Gastroesophageal sphincter (tissue), 4 donors: Measurements from ENCODE around the gene INTS12. TPM values are rescaled to one million over a fixed set of nuclear protein-coding genes. Genes with fewer than 3 reads are reported as not detected.

ENCODE experiments used
- ATAC-seq: fragments of 150-250 bp; one replicate; pipeline ENCODE4 v1.9.1; 2016; ENCODE audit warnings: mild to moderate bottlenecking, moderate library complexity
- H3K27ac ChIP-seq, 4 donors: fragments of 200-600 bp; sonication (generic) in 3 of 4; 1 replicate in 3 of 4; 2 replicates in 1 of 4; pipeline ENCODE4 v1.5.1; 2016 to 2019
- H3K27me3 ChIP-seq: fragments of 200-600 bp; sonication (generic); one replicate; pipeline ENCODE4 v1.5.1; 2019
- H3K36me3 ChIP-seq, 2 donors: fragments of 200-600 bp; sonication (generic); one replicate each; pipeline ENCODE4 v1.5.1; 2019; ENCODE audit warnings: control low read depth in 1 of 2
- H3K4me1 ChIP-seq, 3 donors: fragments of 200-600 bp; sonication (generic); 1 replicate in 2 of 3; 2 replicates in 1 of 3; pipeline ENCODE4 v1.5.1; 2016 to 2019; ENCODE audit warnings: control low read depth in 2 of 3
- H3K4me3 ChIP-seq, 2 donors: fragments of 200-600 bp; sonication (generic); one replicate each; pipeline ENCODE4 v1.5.1; 2019; ENCODE audit warnings: mild to moderate bottlenecking in 1 of 2, moderate library complexity in 1 of 2
- H3K9me3 ChIP-seq, 3 donors: fragments of 200-600 bp; sonication (generic); one replicate each; pipeline ENCODE4 v1.5.1; 2017 to 2019; ENCODE audit warnings: control low read depth in 2 of 3
- CTCF ChIP-seq, 4 experiments: fragments of 200-600 bp in 2 of 4; fragments of 450-650 bp in 2 of 4; sonication (generic) in 1 of 4; IDR thresholded peaks; one replicate each; pipeline ENCODE4 v1.5.1; 2017 to 2019; ENCODE audit warnings: antibody characterized with exemption in 4 of 4, mild to moderate bottlenecking in 2 of 4, moderate library complexity in 2 of 4
- EP300 ChIP-seq: sonication (generic); formaldehyde crosslinking; IDR thresholded peaks from one replicate; pipeline ENCODE4 v1.6.1; 2017; ENCODE audit warnings: antibody characterized with exemption, mild to moderate bottlenecking
- POLR2A ChIP-seq, 2 donors: fragments of 450-650 bp; IDR thresholded peaks; one replicate each; pipeline ENCODE4 v1.6.1; 2017; ENCODE audit warnings: antibody characterized with exemption in 2 of 2, mild to moderate bottlenecking in 2 of 2, moderate library complexity in 1 of 2
- POLR2AphosphoS5 ChIP-seq: sonication (generic); formaldehyde crosslinking; IDR thresholded peaks from one replicate; pipeline ENCODE4 v1.6.1; 2017; ENCODE audit warnings: antibody characterized with exemption
- WGBS, 2 donors: methylation state at CpG; one replicate each; pipeline ENCODE4 v1.1.5; 2018; ENCODE audit warnings: low coverage in 1 of 2; 5-methylcytosine and 5-hydroxymethylcytosine counted together
- total RNA-seq, 4 donors: library from RNA; depleted of rRNA; stranded (reverse); fragments of >200 nt; gene quantifications; one replicate each; pipeline ENCODE4 v1.1.0, GENCODE V29; 2016

Gene INTS12, protein sequence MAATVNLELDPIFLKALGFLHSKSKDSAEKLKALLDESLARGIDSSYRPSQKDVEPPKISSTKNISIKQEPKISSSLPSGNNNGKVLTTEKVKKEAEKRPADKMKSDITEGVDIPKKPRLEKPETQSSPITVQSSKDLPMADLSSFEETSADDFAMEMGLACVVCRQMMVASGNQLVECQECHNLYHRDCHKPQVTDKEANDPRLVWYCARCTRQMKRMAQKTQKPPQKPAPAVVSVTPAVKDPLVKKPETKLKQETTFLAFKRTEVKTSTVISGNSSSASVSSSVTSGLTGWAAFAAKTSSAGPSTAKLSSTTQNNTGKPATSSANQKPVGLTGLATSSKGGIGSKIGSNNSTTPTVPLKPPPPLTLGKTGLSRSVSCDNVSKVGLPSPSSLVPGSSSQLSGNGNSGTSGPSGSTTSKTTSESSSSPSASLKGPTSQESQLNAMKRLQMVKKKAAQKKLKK
- total RNA-seq, result 10 to 100 TPM; 24.2 to 46.1 (median 31.1) TPM

DNA sequence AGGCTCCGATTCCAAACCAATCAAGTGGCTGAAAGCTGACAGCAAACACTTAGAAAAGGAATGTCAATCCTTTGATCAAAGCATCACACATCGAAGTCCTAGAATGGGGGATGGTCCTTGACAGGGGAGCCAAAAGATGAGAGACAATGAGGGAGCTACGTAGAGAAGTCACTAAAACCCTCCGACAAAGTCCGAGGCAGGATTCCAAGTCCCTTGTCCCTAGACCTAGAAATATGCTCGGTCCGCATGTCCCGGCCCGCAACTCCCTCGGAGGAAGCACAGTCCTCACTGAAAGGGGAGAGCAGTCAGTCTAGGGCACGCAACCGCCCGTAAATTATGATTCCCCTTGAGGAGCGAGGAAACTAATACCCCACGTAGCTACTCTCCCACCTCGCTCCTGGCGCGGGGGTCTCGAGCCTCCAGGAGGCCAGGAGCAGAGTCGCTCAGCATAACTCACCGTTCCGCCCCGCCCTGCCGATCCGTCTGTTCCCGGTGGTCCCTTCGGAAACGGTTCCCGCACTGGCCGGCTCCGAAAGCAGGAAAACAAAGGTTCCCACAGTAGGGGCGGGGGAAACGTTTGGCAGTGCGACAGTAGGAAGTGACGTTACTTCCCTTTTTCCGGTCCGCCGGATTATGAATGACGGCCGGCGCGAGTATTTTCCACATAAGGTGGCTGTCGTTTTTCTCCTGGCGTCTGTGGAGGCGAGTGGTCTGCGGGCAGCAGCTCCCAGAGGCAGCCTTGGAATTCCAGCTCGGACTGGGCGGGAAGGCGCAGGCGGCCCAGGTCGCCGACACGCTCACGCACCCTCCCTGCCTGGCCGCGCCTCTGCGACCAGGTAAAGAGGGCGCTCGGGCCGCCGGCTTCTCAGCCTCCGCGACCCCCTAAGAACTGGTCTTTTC is at the start of gene INTS12, which contains the start of gene GSTCD:
TSS of gene INTS12 (minus strand) at position 509 of the 900 bp plus-strand sequence. CDS start 8,684 bp downstream, outside the sequence.
TSS of gene GSTCD (plus strand) at position 604 of the 900 bp plus-strand sequence. CDS start 8,830 bp downstream, outside the sequence.
- H3K27me3 ChIP-seq, result no peaks in the 10 kb centered on the region
- H3K36me3 ChIP-seq, result no peaks in the 10 kb centered on the region
- H3K4me1 ChIP-seq, result peaks cover 10 to 60% (median 13%) of the 10 kb centered on the region in 3 donors
- WGBS, 2 donors, result 0 to 1% methylated on average over 9 to 24 of the region's 63 CpGs
- peak; percentile 97 for ATAC-seq
- H3K9me3 ChIP-seq, result no peaks in the 10 kb centered on the region
- no peak for TF ChIP-seq EP300
- TF ChIP-seq POLR2A (IDR thresholded peaks at IDR 0.05), result peak; percentile 52 to 61
- no peak for TF ChIP-seq CTCF (IDR thresholded peaks at IDR 0.05)
- TF ChIP-seq POLR2AphosphoS5, result peak; percentile 91
- H3K27ac ChIP-seq, result peak within 1 kb of the TSS; percentile 76 to 95 (median 94)
- peak within 1 kb of the TSS; percentile 90 to 96 for H3K4me3 ChIP-seq

GRCh38 chr4:105755375-105755774 is 46.9 kb upstream of the INTS12 start:
- no peaks in the 10 kb centered on the region for H3K9me3 ChIP-seq
- H3K27me3 ChIP-seq, result no peaks in the 10 kb centered on the region
- no peak overlapping the region for H3K27ac ChIP-seq
- no peaks in the 10 kb centered on the region for H3K36me3 ChIP-seq
- ATAC-seq, result no peak
- TF ChIP-seq POLR2A (IDR thresholded peaks at IDR 0.05) (no peak), CTCF (IDR thresholded peaks at IDR 0.05) (no peak), EP300 (no peak), POLR2AphosphoS5 (no peak)
- H3K4me3 ChIP-seq, result no peak overlapping the region
- peaks cover 0 to 5% (median 0%) of the 10 kb centered on the region in 3 donors for H3K4me1 ChIP-seq

DNA sequence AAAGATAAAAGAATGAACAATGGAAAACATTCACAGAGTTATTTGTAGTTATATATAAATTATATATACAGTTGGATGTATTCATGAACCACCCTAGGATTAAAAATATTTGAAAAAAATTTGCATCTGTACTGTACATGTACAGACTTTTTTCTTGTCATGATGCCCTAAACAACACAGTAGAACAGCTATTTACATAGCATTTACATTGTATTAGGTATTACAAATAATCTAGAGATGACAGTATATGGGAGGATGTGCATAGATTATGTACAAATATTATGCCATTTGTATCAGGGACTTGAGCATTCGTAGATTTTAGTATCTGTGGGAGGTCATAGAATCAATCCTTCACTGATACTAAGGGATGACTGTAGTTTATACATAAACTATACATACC is 44.9 kb upstream of the INTS12 start:
- no peaks in the 10 kb centered on the region for H3K4me1 ChIP-seq
- H3K4me3 ChIP-seq, result no peak overlapping the region
- 79 to 100% methylated on average over 1 of the region's 1 CpG for WGBS, 2 donors
- no peaks in the 10 kb centered on the region for H3K9me3 ChIP-seq
- ATAC-seq, result no peak
- no peaks in the 10 kb centered on the region for H3K27me3 ChIP-seq
- no peaks in the 10 kb centered on the region for H3K36me3 ChIP-seq
- H3K27ac ChIP-seq, result no peak overlapping the region
- TF ChIP-seq POLR2AphosphoS5, result no peak
- TF ChIP-seq CTCF (IDR thresholded peaks at IDR 0.05), result no peak
- no peak for TF ChIP-seq EP300

DNA sequence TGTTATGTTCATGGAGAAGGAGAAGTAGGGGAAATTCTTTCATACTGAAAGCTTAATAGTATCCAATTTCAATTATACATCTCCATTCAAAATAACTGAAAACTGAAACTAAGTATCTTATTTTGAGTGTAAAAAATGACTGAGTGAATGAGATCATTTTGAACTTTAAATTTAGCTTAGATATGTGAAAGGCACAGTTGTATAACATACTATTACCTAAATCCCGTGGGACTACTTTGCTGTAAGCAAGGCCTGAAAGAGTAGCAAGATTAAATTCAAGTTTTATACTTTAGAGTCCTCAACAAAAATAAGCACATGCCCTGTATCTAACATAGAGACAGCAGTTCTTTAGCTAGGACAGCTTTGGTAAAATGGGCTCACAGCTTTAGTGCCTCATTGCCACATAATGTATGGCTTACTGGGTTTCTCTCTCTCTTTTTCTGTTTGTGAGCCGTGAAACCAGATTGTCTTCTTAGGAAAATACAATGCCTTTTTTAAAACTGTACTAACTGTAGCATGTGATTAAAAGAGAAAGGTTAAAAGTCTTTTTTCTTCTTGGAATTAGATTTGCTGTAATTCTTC is 43.3 kb upstream of the INTS12 start:
- Histone ChIP-seq H3K27ac (no peak overlapping the region), H3K9me3 (no peaks in the 10 kb centered on the region), H3K4me1 (no peaks in the 10 kb centered on the region), H3K27me3 (no peaks in the 10 kb centered on the region), H3K36me3 (peaks cover 0 to 5% of the 10 kb centered on the region in 2 donors), H3K4me3 (no peak overlapping the region)
- WGBS, 2 donors, result 39% methylated on average over 2 of the region's 2 CpGs
- TF ChIP-seq EP300, result no peak
- no peak for TF ChIP-seq POLR2A (IDR thresholded peaks at IDR 0.05)
- no peak for TF ChIP-seq POLR2AphosphoS5
- TF ChIP-seq CTCF (IDR thresholded peaks at IDR 0.05), result no peak
- ATAC-seq, result no peak
